Uterus (tissue), 2 donors: ENCODE measurements around the gene TRIM44.

Experiments
- POLR2A ChIP-seq, 2 donors: fragments of 450-650 bp; IDR thresholded peaks; one replicate each; pipeline ENCODE4 v1.6.1; 2016; ENCODE audit warnings: antibody characterized with exemption in 2 of 2, mild to moderate bottlenecking in 1 of 2, moderate library complexity in 1 of 2
- TF ChIP-seq, protein P1 (sequence below), 4 experiments: fragments of 200-600 bp in 2 of 4; fragments of 450-650 bp in 2 of 4; sonication (generic) in 2 of 4; IDR thresholded peaks; one replicate each; pipeline ENCODE4 v1.5.1; 2016 to 2019; ENCODE audit warnings: antibody characterized with exemption in 4 of 4, mild to moderate bottlenecking in 2 of 4, moderate library complexity in 1 of 4

DNA sequence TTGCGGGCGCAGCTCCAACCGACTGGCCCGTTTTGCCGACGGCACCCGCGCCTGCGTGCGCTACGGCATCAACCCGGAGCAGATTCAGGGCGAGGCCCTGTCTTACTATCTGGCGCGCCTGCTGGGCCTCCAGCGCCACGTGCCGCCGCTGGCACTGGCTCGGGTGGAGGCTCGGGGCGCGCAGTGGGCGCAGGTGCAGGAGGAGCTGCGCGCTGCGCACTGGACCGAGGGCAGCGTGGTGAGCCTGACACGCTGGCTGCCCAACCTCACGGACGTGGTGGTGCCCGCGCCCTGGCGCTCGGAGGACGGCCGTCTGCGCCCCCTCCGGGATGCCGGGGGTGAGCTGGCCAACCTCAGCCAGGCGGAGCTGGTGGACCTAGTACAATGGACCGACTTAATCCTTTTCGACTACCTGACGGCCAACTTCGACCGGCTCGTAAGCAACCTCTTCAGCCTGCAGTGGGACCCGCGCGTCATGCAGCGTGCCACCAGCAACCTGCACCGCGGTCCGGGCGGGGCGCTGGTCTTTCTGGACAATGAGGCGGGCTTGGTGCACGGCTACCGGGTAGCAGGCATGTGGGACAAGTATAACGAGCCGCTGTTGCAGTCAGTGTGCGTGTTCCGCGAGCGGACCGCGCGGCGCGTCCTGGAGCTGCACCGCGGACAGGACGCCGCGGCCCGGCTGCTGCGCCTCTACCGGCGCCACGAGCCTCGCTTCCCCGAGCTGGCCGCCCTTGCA lies 43.3 kb upstream of the TRIM44 start:
- TF ChIP-seq, protein P1, sequence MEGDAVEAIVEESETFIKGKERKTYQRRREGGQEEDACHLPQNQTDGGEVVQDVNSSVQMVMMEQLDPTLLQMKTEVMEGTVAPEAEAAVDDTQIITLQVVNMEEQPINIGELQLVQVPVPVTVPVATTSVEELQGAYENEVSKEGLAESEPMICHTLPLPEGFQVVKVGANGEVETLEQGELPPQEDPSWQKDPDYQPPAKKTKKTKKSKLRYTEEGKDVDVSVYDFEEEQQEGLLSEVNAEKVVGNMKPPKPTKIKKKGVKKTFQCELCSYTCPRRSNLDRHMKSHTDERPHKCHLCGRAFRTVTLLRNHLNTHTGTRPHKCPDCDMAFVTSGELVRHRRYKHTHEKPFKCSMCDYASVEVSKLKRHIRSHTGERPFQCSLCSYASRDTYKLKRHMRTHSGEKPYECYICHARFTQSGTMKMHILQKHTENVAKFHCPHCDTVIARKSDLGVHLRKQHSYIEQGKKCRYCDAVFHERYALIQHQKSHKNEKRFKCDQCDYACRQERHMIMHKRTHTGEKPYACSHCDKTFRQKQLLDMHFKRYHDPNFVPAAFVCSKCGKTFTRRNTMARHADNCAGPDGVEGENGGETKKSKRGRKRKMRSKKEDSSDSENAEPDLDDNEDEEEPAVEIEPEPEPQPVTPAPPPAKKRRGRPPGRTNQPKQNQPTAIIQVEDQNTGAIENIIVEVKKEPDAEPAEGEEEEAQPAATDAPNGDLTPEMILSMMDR (IDR thresholded peaks at IDR 0.05): no peak
- no peak for TF ChIP-seq POLR2A (IDR thresholded peaks at IDR 0.05)
